Ovary (tissue), 9 donors: ENCODE measurements around the gene OSTF1. TPM values are rescaled to one million over a fixed set of nuclear protein-coding genes. Genes with fewer than 3 reads are reported as not detected.

Source experiments
- DNase-seq, 5 donors: peaks; one replicate each; pipeline ENCODE4 v3.0.0-alpha.2; 2019 to 2020
- H3K27ac ChIP-seq, 2 donors: fragments of 200-600 bp; one replicate each; pipeline versions ENCODE4 v1.5.1 to v1.8.0; 2019 to 2022
- H3K27me3 ChIP-seq: fragments of 200-600 bp; one replicate; pipeline ENCODE4 v1.8.0; 2022
- H3K36me3 ChIP-seq: fragments of 200-600 bp; sonication (generic); one replicate; pipeline ENCODE4 v1.5.1; 2019
- H3K4me1 ChIP-seq: one replicate; pipeline ENCODE4 v1.8.1; 2013; ENCODE audit warnings: mild to moderate bottlenecking, moderate library complexity; ENCODE audit not compliant: insufficient read depth
- H3K4me3 ChIP-seq: fragments of 200-600 bp; sonication (generic); one replicate; pipeline ENCODE4 v1.5.1; 2017
- H3K9me3 ChIP-seq, 2 donors: fragments of 200-600 bp in 1 of 2; sonication (generic) in 1 of 2; one replicate each; pipeline versions ENCODE4 v1.5.1 to v1.8.1; 2013 to 2019; ENCODE audit warnings: mild to moderate bottlenecking in 1 of 2, moderate library complexity in 1 of 2
- EP300 ChIP-seq: sonication (generic); formaldehyde crosslinking; IDR thresholded peaks from one replicate; pipeline ENCODE4 v1.6.1; 2017; ENCODE audit warnings: antibody characterized with exemption
- POLR2A ChIP-seq: fragments of 450-650 bp; IDR thresholded peaks from one replicate; pipeline ENCODE4 v1.6.1; 2017; ENCODE audit warnings: antibody characterized with exemption, mild to moderate bottlenecking, moderate library complexity
- WGBS, 3 donors: extraction: QIAGEN DNeasy Blood & Tissue Kit in 1 of 3; methylation state at CpG; one replicate each; pipeline versions ENCODE4 v1.1.5 to v1.1.7; 2013 to 2017; 5-methylcytosine and 5-hydroxymethylcytosine counted together
- intact Hi-C, 4 donors: fragments of 100-400 bp; cut with DNase I; formaldehyde crosslinking; loops; one replicate each; pipeline versions ENCODE4 v1.11.0 to v1.15.1; 2022 to 2023
- polyA plus RNA-seq, 2 donors: library from polyadenylated mRNA; stranded (reverse); fragments of 200-250 nt in 1 of 2; fragments of 350-450 nt in 1 of 2; fragmentation: Illumina TruSeq in 1 of 2; extraction: RNeasy Lipid Tissue Mini Kit (QIAGEN cat#74804) in 1 of 2; gene quantifications; one replicate each; pipeline ENCODE4 v1.2.3, GENCODE V29; 2013 to 2014
- total RNA-seq, 7 donors: library from RNA; depleted of rRNA in 2 of 7; stranded (reverse); fragments of >200 nt in 2 of 7; fragmentation: NEBNext Ultra II Directional in 3 of 7; extraction: Animal tissue kit (Norgen Biotek cat#: 25700) in 3 of 7; gene quantifications; one replicate each; pipeline versions ENCODE4 v1.1.0 to v1.2.4, GENCODE V29; 2016 to 2023
- TF ChIP-seq, protein P1 (sequence below), 3 donors: fragments of 450-650 bp in 2 of 3; fragments of 200-600 bp in 1 of 3; IDR thresholded peaks; one replicate each; pipeline versions ENCODE4 v1.5.1 to v1.8.0; 2016 to 2022; ENCODE audit warnings: antibody characterized with exemption in 3 of 3, mild to moderate bottlenecking in 1 of 3
- donor health status: DM: no; HTN: no; CAD: no; lungs with moderate emphysema.
- donor health status: DM: no; HTN: no; CAD: no.
- donor health status: Bipolar disorder and iron deficiency.
- donor health status: DM: yes; HTN: yes; CAD: no.
- donor health status: DM: no; HTN: no; CAD: no.
- donor health status: DM: yes; HTN: yes; CAD: no.

Gene OSTF1
- total and polyA plus RNA-seq, 9 donors: 15.1 to 46.9 (median 20.0) TPM

- Histone ChIP-seq H3K27me3 (no peaks in the 10 kb centered on the region), H3K9me3 (no peaks in the 10 kb centered on the region), H3K36me3 (no peaks in the 10 kb centered on the region), H3K4me1 (peaks cover 2% of the 10 kb centered on the region), H3K4me3 (no peak overlapping the region), H3K27ac (no peak overlapping the region)
- WGBS, 3 donors: 67 to 74% (median 71%) methylated on average over 4 of the region's 4 CpGs
- TF ChIP-seq, protein P1, sequence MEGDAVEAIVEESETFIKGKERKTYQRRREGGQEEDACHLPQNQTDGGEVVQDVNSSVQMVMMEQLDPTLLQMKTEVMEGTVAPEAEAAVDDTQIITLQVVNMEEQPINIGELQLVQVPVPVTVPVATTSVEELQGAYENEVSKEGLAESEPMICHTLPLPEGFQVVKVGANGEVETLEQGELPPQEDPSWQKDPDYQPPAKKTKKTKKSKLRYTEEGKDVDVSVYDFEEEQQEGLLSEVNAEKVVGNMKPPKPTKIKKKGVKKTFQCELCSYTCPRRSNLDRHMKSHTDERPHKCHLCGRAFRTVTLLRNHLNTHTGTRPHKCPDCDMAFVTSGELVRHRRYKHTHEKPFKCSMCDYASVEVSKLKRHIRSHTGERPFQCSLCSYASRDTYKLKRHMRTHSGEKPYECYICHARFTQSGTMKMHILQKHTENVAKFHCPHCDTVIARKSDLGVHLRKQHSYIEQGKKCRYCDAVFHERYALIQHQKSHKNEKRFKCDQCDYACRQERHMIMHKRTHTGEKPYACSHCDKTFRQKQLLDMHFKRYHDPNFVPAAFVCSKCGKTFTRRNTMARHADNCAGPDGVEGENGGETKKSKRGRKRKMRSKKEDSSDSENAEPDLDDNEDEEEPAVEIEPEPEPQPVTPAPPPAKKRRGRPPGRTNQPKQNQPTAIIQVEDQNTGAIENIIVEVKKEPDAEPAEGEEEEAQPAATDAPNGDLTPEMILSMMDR (IDR thresholded peaks at IDR 0.05): no peak
- no peak for DNase-seq
- intact Hi-C loops: no loop called here
Measured at GRCh38 chr9:75116306-75116705, 28.0 kb downstream of the OSTF1 start.

DNA sequence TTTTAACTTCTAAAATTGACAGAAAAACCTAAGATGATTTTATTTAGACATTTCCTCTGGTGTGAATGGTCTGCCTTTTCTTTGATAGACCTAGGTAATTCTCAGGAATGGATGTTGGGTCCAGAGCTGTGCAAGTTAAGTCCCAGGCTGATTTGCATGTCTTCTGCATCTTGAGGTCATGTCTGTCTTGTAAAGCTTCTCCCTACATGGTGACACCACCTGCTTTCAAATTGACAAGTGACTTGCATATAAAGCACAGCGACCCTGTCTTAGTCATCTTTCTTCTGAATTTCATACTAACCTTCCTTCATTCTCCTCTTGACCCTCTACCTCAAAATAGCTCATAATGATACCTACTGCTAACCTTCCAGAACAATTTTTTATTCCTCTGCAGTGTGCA lies 29.2 kb downstream of the OSTF1 start:
- H3K36me3 ChIP-seq: no peaks in the 10 kb centered on the region
- H3K27ac ChIP-seq: no peak overlapping the region
- intact Hi-C loops: no loop called here
- H3K4me1 ChIP-seq: peaks cover 2% of the 10 kb centered on the region
- WGBS, 3 donors: 92 to 100% (median 98%) methylated on average over 1 of the region's 1 CpG
- H3K27me3 ChIP-seq: no peaks in the 10 kb centered on the region
- H3K9me3 ChIP-seq: no peaks in the 10 kb centered on the region
- H3K4me3 ChIP-seq: no peak overlapping the region
- TF ChIP-seq, protein P1 (IDR thresholded peaks at IDR 0.05): no peak
- no peak for DNase-seq

DNA sequence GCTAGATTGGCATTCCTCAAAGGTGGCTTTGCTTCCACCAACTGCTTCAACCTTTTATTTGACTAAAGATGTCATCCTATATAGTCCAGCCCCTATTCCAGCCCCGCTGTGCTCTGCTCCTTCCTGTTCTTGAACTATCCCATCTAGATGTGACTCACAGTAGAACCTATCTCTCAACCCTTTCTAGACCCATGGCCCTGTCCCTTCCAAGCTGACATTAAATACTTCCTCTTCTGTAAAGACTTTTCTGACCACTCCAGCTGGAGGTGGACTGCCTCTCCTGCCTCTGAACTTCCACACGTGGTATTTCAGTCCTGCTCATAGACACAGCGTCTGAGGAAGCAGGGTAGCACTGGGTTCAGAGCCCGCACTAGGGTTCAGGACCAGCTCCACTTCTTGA lies 32.4 kb downstream of the OSTF1 start:
- Histone ChIP-seq H3K27me3 (no peaks in the 10 kb centered on the region), H3K36me3 (no peaks in the 10 kb centered on the region), H3K4me3 (no peak overlapping the region), H3K4me1 (peaks cover 2% of the 10 kb centered on the region), H3K9me3 (no peaks in the 10 kb centered on the region), H3K27ac (no peak overlapping the region)
- TF ChIP-seq, protein P1 (IDR thresholded peaks at IDR 0.05): no peak
- TF ChIP-seq POLR2A: no peak
- intact Hi-C loops: loop anchor here in 1 of 4 donors (10.0 kb wide), 1 partner anchor 56 kb away; no protein-coding TSS in a partner anchor
- no peak for DNase-seq
- WGBS, 3 donors: 86 to 95% (median 92%) methylated on average over 4 of the region's 4 CpGs

DNA sequence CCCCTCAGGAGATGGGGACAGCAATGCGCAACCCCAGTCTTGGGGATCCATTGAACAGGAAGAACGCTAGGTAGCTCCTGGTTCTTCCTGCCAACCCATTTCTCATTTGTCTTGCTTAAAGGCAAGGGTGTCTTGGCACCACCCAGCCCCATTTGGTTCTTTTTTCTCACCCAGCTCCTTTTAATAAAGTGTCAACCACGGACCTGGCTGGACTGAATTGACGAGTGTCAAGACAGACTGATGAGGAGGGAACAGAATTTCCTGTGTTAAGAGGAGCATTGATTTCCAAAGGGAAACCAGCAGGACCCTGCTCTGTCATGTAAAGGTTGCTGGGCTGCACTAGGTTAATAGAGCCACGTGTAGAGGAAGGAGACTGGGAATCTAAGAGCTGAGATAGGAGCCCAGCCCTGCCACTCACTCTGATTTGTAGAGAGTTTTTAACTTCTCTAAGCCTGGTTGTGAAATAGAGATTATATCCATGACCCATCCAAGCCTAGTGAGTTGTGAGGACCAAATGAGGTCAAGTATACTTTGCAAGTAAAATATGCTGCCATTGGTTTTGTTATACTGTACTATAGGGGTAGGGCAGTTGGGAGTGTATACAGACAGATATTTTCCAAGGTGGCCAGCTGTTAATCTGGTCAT lies 33.7 kb downstream of the OSTF1 start:
- WGBS, 3 donors: 91 to 93% (median 91%) methylated on average over 5 of the region's 5 CpGs
- Histone ChIP-seq H3K4me1 (peaks cover 1% of the 10 kb centered on the region), H3K36me3 (no peaks in the 10 kb centered on the region), H3K27me3 (no peaks in the 10 kb centered on the region), H3K4me3 (no peak overlapping the region), H3K9me3 (no peaks in the 10 kb centered on the region), H3K27ac (no peak overlapping the region)
- DNase-seq: no peak
- intact Hi-C loops: loop anchor here in 1 of 4 donors (10.0 kb wide), 1 partner anchor 57 kb away; no protein-coding TSS in a partner anchor
- TF ChIP-seq EP300 (no peak), POLR2A (no peak)
- TF ChIP-seq, protein P1 (IDR thresholded peaks at IDR 0.05): no peak
